H9 (cell line): ENCODE results near the gene ANKRD16. TPM values are rescaled to one million over a fixed set of nuclear protein-coding genes. Genes with fewer than 3 reads are reported as not detected.

Experiments used
- DNase-seq: peaks from one replicate; pipeline ENCODE4 v3.0.0-alpha.2; 2017
- H2AFZ ChIP-seq: one replicate; pipeline ENCODE4 v1.6.1; 2013; ENCODE audit warnings: mild to moderate bottlenecking, low read length, control low read depth, moderate library complexity
- H2AK5ac ChIP-seq: 2 replicates; pipeline ENCODE4 v1.6.1; 2013; ENCODE audit warnings: low read length, control low read depth, mixed read lengths; ENCODE audit not compliant: insufficient read length
- H2BK120ac ChIP-seq: one replicate; pipeline ENCODE4 v1.6.1; 2013; ENCODE audit warnings: low read depth, mild to moderate bottlenecking, low read length, control low read depth, inconsistent platforms; ENCODE audit not compliant: poor library complexity, severe bottlenecking
- H2BK12ac ChIP-seq: 2 replicates; pipeline ENCODE4 v1.6.1; 2013; ENCODE audit warnings: low read length, control low read depth, mixed read lengths, low read depth; ENCODE audit not compliant: insufficient read length
- H2BK15ac ChIP-seq: 2 replicates; pipeline ENCODE4 v1.6.1; 2013; ENCODE audit warnings: low read depth, low read length, control low read depth
- H2BK20ac ChIP-seq: one replicate; pipeline ENCODE4 v1.6.1; 2013; ENCODE audit warnings: low read depth, mild to moderate bottlenecking, low read length, control low read depth, inconsistent platforms; ENCODE audit not compliant: poor library complexity, severe bottlenecking
- H2BK5ac ChIP-seq: 2 replicates; pipeline ENCODE4 v1.6.1; 2013; ENCODE audit warnings: low read length, control low read depth, mixed read lengths; ENCODE audit not compliant: insufficient read length
- H3K14ac ChIP-seq: 2 replicates; pipeline ENCODE4 v1.6.1; 2013; ENCODE audit warnings: low read length, control low read depth; ENCODE audit not compliant: insufficient read depth
- H3K18ac ChIP-seq: 2 replicates; pipeline ENCODE4 v1.6.1; 2013; ENCODE audit warnings: low read depth, mild to moderate bottlenecking, mixed read lengths, low read length, control low read depth; ENCODE audit not compliant: insufficient read length
- H3K23ac ChIP-seq: 2 replicates; pipeline ENCODE4 v1.6.1; 2013; ENCODE audit warnings: low read length, control low read depth, mixed read lengths, low read depth; ENCODE audit not compliant: insufficient read length
- H3K23me2 ChIP-seq: 2 replicates; pipeline ENCODE4 v1.6.1; 2013; ENCODE audit warnings: low read depth, mild to moderate bottlenecking, mixed read lengths, low read length, control low read depth; ENCODE audit not compliant: insufficient read length, poor library complexity, severe bottlenecking
- H3K27ac ChIP-seq: 2 replicates; pipeline ENCODE4 v1.5.1; 2013; ENCODE audit warnings: low read length, control low read depth, mixed read lengths, low read depth; ENCODE audit not compliant: insufficient read length
- H3K27me3 ChIP-seq: 2 replicates; pipeline ENCODE4 v1.6.1; 2013; ENCODE audit warnings: low read length, control low read depth, inconsistent platforms; ENCODE audit not compliant: insufficient read depth
- H3K4ac ChIP-seq: 2 replicates; pipeline ENCODE4 v1.6.1; 2013; ENCODE audit warnings: low read depth, mild to moderate bottlenecking, control low read depth, inconsistent platforms, low read length, moderate library complexity
- H3K4me1 ChIP-seq: 2 replicates; pipeline ENCODE4 v1.6.1; 2013; ENCODE audit warnings: low read length, control low read depth, inconsistent platforms; ENCODE audit not compliant: insufficient read depth
- H3K4me2 ChIP-seq: 2 replicates; pipeline ENCODE4 v1.6.1; 2013; ENCODE audit warnings: low read length, control low read depth, mixed read lengths; ENCODE audit not compliant: insufficient read length, insufficient read depth
- H3K56ac ChIP-seq: 2 replicates; pipeline ENCODE4 v1.6.1; 2013; ENCODE audit warnings: low read depth, mild to moderate bottlenecking, mixed read lengths, low read length, control low read depth; ENCODE audit not compliant: insufficient read length
- H3K79me1 ChIP-seq: 2 replicates; pipeline ENCODE4 v1.6.1; 2013; ENCODE audit warnings: low read depth, mild to moderate bottlenecking, moderate library complexity, low read length, control low read depth, inconsistent platforms; ENCODE audit not compliant: insufficient read depth, poor library complexity, severe bottlenecking
- H3K79me2 ChIP-seq: 2 replicates; pipeline ENCODE4 v1.6.1; 2013; ENCODE audit warnings: low read length, control low read depth, inconsistent platforms; ENCODE audit not compliant: insufficient read depth
- H3K9ac ChIP-seq: 2 replicates; pipeline ENCODE4 v1.6.1; 2013; ENCODE audit warnings: low read length, control low read depth, mixed read lengths; ENCODE audit not compliant: insufficient read length; ENCODE audit errors: extremely low read depth
- H3K9me3 ChIP-seq: one replicate; pipeline ENCODE4 v1.6.1; 2013; ENCODE audit warnings: low read depth, low read length, inconsistent platforms; ENCODE audit not compliant: control insufficient read depth
- H3T11ph ChIP-seq: one replicate; pipeline ENCODE4 v1.6.1; 2013; ENCODE audit warnings: mild to moderate bottlenecking, low read length, control low read depth, inconsistent platforms
- H4K20me1 ChIP-seq: one replicate; pipeline ENCODE4 v1.6.1; 2013; ENCODE audit not compliant: control insufficient read depth, insufficient read length, insufficient read depth
- H4K5ac ChIP-seq: 2 replicates; pipeline ENCODE4 v1.6.1; 2013; ENCODE audit warnings: low read depth, mild to moderate bottlenecking, mixed read lengths, low read length, control low read depth; ENCODE audit not compliant: insufficient read length
- H4K8ac ChIP-seq: replicated peaks from 2 replicates; pipeline ENCODE4 v1.6.1; 2013; ENCODE audit warnings: low read length, control low read depth, mixed read lengths, low read depth; ENCODE audit not compliant: insufficient read length
- H4K91ac ChIP-seq: 2 replicates; pipeline ENCODE4 v1.6.1; 2013; ENCODE audit warnings: low read depth, mild to moderate bottlenecking, moderate library complexity, mixed read lengths, low read length, control low read depth; ENCODE audit not compliant: insufficient read length
- H3K27ac Mint-ChIP-seq, 3 experiments: 2 replicates in 2 of 3; 3 replicates in 1 of 3; pipeline ENCODE4 v1.8.0; 2020 to 2021; ENCODE audit warnings: mixed read lengths in 3 of 3, mild to moderate bottlenecking in 1 of 3, moderate library complexity in 1 of 3
- H3K27me3 Mint-ChIP-seq: 2 replicates; pipeline ENCODE4 v1.8.0; 2021; ENCODE audit warnings: low read depth, mild to moderate bottlenecking, moderate library complexity, mixed read lengths
- H3K36me3 Mint-ChIP-seq, 3 experiments: 2 replicates in 2 of 3; 3 replicates in 1 of 3; pipeline ENCODE4 v1.8.0; 2020 to 2021; ENCODE audit warnings: low read depth in 3 of 3, mixed read lengths in 3 of 3; ENCODE audit not compliant: insufficient read depth in 1 of 3
- H3K4me1 Mint-ChIP-seq, 2 experiments: 2 replicates each; pipeline ENCODE4 v1.8.0; 2020; ENCODE audit warnings: mixed read lengths in 2 of 2
- H3K4me3 Mint-ChIP-seq, 2 experiments: 2 replicates in 1 of 2; 3 replicates in 1 of 2; pipeline ENCODE4 v1.8.0; 2020 to 2021; ENCODE audit warnings: mild to moderate bottlenecking in 2 of 2, mixed read lengths in 2 of 2, moderate library complexity in 1 of 2
- H3K9me3 Mint-ChIP-seq, 2 experiments: 2 replicates in 1 of 2; 3 replicates in 1 of 2; pipeline ENCODE4 v1.8.0; 2020; ENCODE audit warnings: mild to moderate bottlenecking in 2 of 2, mixed read lengths in 2 of 2, moderate library complexity in 1 of 2
- CTCF ChIP-seq: fragments of 200-600 bp; sonication (generic); conservative IDR thresholded peaks from 3 replicates; pipeline ENCODE4 v1.8.0; 2021; ENCODE audit warnings: antibody characterized with exemption, mild to moderate bottlenecking
- WGBS: extraction: QIAGEN DNeasy Blood & Tissue Kit; methylation state at CpG from one replicate; pipeline ENCODE4 v1.1.7; 2013; ENCODE audit warnings: missing lambda C conversion rate, low lambda C conversion rate, mixed read lengths; ENCODE audit not compliant: insufficient read length; ENCODE audit errors: extremely low coverage; 5-methylcytosine and 5-hydroxymethylcytosine counted together
- total RNA-seq: library from RNA; stranded (reverse); gene quantifications from 2 replicates; pipeline ENCODE4 v1.2.1, GENCODE V29; 2021

Gene ANKRD16
- total RNA-seq, 1 experiment from 2014 or later = 11.4 TPM

- H3K27me3 ChIP-seq = no peaks in the 10 kb centered on the region
- Mint-ChIP-seq H3K36me3 (peaks cover 49 to 85% (median 80%) of the 10 kb centered on the region in 3 experiments), H3K4me1 (no peaks in the 10 kb centered on the region), H3K4me3 (no peak overlapping the region), H3K27ac (peak overlapping the region in 1 of 3 experiments; percentile 3; a peak in 2 of 7 replicates), H3K9me3 (no peaks in the 10 kb centered on the region), H3K27me3 (no peaks in the 10 kb centered on the region)
- no peak overlapping the region for H3T11ph ChIP-seq
- WGBS = no CpG with 5 or more reads among the region's 4 CpGs
- no peak overlapping the region for H2BK12ac ChIP-seq
- H4K8ac ChIP-seq = no peak overlapping the region
- no peak overlapping the region for H3K14ac ChIP-seq
- H3K9ac ChIP-seq = no peak overlapping the region
- H3K18ac ChIP-seq = no peak overlapping the region
- no peak overlapping the region for H2BK5ac ChIP-seq
- H4K91ac ChIP-seq = no peak overlapping the region
- H2BK20ac ChIP-seq = no peak overlapping the region
- H3K4me2 ChIP-seq = no peak overlapping the region
- no peaks in the 10 kb centered on the region for H3K23me2 ChIP-seq
- no peaks in the 10 kb centered on the region for H3K79me2 ChIP-seq
- no peak overlapping the region for H2BK120ac ChIP-seq
- no peak overlapping the region for H2AFZ ChIP-seq
- no peak overlapping the region for H3K23ac ChIP-seq
- no peaks in the 10 kb centered on the region for H3K79me1 ChIP-seq
- no peak for TF ChIP-seq CTCF
- no peaks in the 10 kb centered on the region for H3K4me1 ChIP-seq
- H2AK5ac ChIP-seq = no peak overlapping the region
- no peak overlapping the region for H3K4ac ChIP-seq
- no peaks in the 10 kb centered on the region for H4K20me1 ChIP-seq
- no peak overlapping the region for H4K5ac ChIP-seq
- H3K56ac ChIP-seq = no peak overlapping the region
- no peak overlapping the region for H2BK15ac ChIP-seq
- no peak overlapping the region for H3K27ac ChIP-seq
- no peaks in the 10 kb centered on the region for H3K9me3 ChIP-seq
- no peak for DNase-seq
Observed at GRCh38 chr10:5911670-5912069, 22.0 kb upstream of the ANKRD16 start.
